NCI-H774 (cell line): Measurements from ENCODE around the gene MAML1.

Experiments
- DNase-seq: peaks from one replicate; lab custom pipeline; 2025; lab: John Stamatoyannopoulos, UW

Gene MAML1

GRCh38 chr5:179822059-179822432 is 89.4 kb downstream of the MAML1 start:
- no peak for DNase-seq

- no peak for DNase-seq
These were observed 89.9 kb downstream of the MAML1 start for GRCh38 chr5:179822444-179822990.

- no peak for DNase-seq
These were observed 91.5 kb downstream of the MAML1 start for GRCh38 chr5:179823937-179824744.

GRCh38 chr5:179824745-179825112 is 92.1 kb downstream of the MAML1 start:
- DNase-seq = no peak

- DNase-seq = no peak
These were observed 93.1 kb downstream of the MAML1 start for GRCh38 chr5:179825655-179826182.
